Left ventricle myocardium superior (tissue), 1 donor: ENCODE data around the gene BACE2. TPM values are rescaled to one million over a fixed set of nuclear protein-coding genes. Genes with fewer than 3 reads are reported as not detected.
A peak's percentile ranks its signal among the peaks of the same experiment; 100 is the strongest.
"Not testable (repeated sequence)": the region's sequence is repeated elsewhere in the genome, so short reads cannot be mapped to it uniquely, and the experiment has no call there.

ENCODE experiments used
- ATAC-seq: fragments of 200-7000 bp; cut with Tn5 transposase; one replicate; pipeline ENCODE4 v1.9.1; 2020; ENCODE audit warnings: mild to moderate bottlenecking, moderate library complexity
- DNase-seq: peaks from one replicate; pipeline ENCODE4 v3.0.0-alpha.2; 2020
- intact Hi-C: fragments of 100-400 bp; cut with micrococcal nuclease; formaldehyde crosslinking; loops from one replicate; pipeline ENCODE4 v1.11.0; 2022
- total RNA-seq: library from RNA; stranded (reverse); fragmentation: NEBNext Ultra II Directional; extraction: Animal tissue kit (Norgen Biotek cat#: 25700); gene quantifications from one replicate; pipeline ENCODE4 v1.2.1, GENCODE V29; 2021
- donor health status: DM: no; HTN: yes; CAD: no; lungs with severe emphysema.

The BACE2 gene
- total RNA-seq, 1 donor from 2014 or later, result 12.7 TPM

DNA sequence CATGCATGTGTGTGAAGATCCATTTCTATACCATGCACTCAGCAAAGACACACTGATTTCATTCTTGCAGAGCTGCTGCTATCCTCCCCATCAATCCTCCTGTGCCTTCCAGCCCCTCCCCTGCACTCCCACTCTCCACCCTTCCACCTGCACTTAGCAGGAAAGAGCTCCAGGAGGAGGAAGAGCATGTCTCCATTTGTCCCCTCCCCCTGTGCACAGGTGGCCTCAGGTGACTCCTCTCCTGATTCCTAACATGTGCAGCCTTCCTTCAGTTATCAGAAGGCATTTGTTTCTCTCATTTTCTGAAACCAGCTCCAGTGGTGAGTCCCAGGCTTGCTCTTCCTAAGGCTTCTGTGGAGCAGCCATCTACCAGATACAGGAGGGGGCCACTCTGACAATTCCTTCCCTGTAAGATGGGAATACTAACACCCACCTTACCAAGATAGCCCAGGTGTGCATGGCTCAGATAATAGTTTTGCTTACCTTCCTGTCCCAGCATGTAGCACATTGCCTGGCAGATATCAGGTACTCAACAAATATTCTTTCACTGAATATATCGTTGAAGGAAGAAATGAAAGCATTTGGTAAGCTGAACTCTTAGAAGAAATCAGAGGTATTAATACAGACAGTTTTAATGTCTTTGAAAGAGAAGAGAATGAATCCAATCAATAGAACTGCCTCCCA lies 126.7 kb downstream of the BACE2 start:
- DNase-seq (no peak), ATAC-seq (no peak)
- intact Hi-C loops, result no loop called here

DNA sequence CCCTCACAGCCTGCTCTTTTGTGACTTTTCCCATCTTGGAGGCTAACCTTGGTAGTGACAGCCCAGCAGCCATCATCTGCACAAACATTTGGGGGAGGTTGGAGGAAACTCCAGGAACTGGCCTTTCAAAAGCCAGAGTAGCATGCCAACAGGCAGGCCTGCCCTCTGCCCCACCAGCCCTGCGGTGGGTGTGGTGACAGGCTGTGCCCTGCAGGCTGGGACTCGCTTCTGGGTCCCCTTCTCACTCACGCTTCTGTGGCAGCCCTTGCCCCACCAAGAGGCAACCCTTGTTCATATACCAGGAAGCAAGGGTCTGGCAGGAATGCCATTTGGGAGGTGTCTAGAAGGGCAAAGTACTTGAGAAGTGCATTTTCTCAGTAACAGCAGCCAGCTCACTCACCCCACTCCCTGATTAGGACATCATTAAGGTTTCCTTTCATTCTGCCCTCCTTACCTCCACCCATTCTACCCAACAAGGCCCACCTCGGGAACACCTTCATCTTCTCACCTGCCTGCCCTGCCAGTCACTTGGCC lies 127.8 kb downstream of the BACE2 start:
- intact Hi-C loops, result no loop called here
- ATAC-seq, result no peak
- no peak for DNase-seq

DNA sequence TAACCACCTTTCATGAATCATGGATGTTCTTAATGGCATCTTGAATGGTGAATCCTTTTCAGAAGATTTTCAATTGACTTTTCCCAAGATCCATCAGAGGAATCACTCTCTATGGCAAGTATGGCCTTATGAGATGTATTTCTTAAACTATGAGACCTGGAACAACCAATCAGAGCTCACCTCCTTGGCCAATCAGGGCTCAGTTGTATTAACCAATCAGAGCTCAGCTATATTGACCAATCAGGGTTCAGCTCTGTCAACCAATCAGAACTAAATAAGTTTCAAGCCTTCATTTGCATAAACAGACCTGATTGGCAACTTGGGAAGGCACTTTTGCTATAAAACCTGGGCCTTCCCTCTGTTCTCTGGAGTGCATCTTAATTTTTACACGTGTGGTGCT lies 135.0 kb downstream of the BACE2 start:
- intact Hi-C loops, result no loop called here
- no peak for DNase-seq
- no peak for ATAC-seq

DNA sequence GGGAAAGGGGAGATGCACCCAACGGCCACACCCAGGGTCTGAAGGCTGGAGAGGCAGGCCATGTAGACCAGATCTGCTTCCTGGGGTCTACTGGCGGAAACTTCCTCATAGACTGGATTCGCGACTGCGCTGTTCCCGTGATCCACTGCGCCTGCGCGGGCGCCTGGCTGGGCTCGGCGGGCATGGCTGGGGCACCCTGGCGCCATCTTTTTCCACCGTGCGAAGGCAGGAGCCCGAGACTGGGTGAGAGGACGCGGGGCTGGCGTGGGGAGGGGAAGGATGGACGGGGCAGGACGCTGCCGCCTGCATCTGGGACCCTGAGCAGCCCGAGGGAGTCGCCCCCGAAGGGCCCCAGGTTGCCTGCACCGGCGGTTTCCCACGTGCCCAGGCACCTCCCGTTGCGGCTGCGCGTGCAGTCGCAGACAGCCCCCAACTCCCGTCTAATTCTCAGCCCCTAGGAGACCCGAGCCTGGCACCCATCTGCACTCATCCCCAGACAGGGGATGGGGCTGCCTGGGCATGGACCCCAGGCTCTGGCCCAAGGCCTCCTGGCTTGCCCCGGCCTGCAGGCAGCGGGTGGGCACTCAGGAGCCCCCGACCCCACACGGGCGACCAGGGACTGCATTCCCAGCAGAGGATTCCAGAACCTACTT lies 136.2 kb downstream of the BACE2 start:
- intact Hi-C loops, result no loop called here
- ATAC-seq (no peak), DNase-seq (no peak)

DNA sequence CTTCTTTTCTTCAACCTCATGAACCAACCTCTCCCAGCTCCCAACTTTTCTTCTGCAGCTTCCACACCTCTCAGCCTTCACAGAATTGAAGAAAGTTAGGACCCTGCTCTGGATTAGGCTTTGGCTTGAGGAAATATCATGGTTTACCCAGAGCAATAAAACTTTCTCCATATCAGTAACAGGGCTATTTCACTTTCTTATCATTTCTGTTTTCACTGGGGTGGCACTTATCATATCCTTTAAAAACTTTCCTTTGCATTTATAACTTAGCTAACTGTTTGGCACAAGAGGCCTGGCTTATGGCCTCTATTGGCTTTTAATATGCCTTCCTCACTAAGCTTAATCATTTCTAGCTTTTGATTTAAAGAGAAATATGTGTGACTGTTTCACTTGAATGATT lies 139.3 kb downstream of the BACE2 start:
- intact Hi-C loops, result no loop called here
- ATAC-seq, result no peak
- DNase-seq, result no peak

DNA sequence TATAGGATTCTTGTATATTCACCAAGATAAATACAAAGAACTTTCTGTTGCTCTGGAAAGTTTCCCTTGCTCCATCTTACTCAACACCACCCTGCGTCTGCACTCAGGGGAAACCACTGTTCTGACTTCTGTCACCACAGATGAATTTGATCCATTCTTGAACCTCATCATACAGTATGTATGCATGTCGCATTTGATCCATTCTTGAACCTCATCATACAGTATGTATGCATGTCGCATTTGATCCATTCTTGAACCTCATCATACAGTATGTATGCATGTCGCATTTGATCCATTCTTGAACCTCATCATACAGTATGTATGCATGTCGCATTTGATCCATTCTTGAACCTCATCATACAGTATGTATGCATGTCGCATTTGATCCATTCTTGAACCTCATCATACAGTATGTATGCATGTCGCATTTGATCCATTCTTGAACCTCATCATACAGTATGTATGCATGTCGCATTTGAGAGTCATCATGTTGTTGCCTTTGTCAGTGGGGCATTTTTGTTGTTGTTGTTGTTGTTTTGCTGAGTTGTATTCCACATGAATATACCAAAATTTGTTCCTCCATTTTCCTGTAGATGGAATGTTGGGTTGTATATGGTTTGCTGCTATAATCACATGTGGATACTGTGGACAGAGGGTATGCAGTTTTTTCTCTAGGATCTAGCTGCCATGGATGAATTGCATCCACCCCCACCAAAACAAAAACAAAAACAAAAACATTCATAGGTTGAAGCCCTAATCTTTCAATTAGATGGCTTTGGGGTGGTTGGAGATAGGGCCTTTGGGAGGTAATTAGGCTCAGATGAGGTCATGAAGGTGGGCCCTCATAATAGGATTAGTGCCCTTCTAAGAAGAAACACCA lies 145.6 kb downstream of the BACE2 start:
- intact Hi-C loops, ATAC-seq, DNase-seq: not testable (repeated sequence)

DNA sequence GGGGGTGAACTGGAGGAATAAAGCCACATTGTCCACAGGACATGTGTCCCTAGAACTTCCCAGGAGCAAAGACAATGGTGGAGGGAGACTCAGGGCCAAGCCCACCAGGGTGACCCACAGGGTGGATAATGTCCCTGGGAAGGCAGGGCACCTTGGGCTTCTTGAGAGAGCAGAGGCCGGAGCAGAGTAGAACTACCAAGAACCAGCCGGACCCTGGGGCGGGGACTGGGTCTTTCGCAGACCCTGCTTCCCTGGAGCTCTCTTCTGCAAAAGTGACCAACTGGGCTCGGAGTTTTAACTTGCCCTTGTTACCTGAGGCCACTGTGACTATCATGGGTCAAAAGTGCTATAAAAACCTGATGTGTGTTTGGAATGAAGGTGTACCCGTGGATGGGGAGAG lies 147.8 kb downstream of the BACE2 start:
- intact Hi-C loops, result no loop called here
- ATAC-seq (no peak), DNase-seq (no peak)

DNA sequence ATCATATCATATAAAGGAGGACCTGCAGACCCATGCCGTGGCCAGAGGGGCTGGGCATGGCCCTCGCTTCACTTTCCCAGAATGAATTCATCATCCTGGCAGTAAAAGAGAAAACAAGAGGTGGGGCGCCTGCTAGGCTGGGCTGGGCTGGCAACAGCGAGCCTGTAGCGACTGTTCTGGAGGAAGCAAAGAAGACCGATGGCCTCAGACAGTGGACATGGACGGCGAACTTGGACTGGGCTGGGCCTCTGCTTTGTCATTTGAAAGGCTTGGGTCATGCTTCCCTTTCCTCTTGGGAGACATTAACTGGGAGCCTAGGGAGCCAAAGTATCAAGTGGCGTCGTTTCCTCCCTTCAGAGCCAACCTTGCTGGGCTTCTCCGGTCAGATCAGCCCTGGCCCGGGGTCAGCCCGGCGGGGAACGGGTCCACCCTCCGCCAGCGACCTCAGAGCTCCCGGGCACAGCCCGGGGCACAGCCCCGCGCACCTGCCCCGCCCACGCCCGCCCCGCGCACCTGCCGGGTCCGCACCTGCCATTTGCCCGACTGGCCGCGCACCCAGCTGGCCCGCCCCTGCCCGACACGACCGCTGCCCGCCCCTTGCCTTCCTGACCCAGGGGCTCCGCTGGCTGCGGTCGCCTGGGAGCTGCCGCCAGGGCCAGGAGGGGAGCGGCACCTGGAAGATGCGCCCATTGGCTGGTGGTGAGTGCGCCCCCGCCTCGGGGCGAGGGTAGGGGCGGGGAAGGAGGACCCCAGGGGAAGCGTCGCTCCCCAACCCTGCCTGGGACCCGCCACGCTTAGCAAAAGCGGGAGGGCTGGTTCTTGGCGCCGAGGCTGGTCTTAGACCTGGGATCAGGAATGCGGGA lies 148.5 kb downstream of the BACE2 start, which contains the start of gene FAM3B:
FAM3B (plus strand) TSS at position 602 of the 863 bp plus-strand sequence; CDS start at position 681, 79 bp downstream.
- ATAC-seq (peak; percentile 25), DNase-seq (no peak)
- intact Hi-C loops, result no loop called here

DNA sequence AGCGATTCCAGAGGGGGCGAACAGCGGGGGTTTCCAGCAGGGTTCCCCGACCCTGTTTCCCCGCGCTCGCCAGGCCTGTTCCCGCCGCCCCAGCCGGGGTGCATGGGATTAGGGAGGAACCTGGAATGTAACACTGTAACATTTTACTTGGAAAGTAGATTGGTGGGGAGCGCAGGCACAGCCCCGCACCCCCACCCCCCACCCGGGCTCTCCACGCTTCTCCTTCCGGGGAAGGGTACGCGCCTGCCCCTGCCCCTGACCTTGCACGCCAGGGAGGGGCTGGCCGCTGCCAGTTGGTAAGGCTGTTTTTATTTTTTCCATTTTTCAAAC lies 149.1 kb downstream of the BACE2 start:
- no peak for DNase-seq
- intact Hi-C loops, result no loop called here
- no peak for ATAC-seq

DNA sequence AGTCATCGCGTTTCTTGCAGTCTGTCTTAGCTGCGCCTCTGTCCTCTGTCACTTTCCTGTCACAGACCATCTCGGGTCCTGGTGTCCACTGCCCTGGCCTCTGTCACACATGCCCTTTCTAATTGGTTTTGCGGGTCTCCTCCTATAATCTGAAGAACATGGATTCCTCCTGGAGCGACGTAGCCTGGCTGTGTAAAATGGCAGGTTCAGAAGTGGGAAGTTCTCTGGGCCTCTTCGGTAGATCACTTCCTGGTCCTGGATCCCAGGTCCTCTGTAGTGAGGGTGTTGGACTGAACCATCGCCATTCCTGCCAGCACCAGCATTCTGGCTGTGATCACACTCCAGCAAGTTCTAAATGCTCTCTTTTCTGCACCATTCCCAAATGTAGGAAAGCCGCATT lies 149.5 kb downstream of the BACE2 start:
- DNase-seq, result no peak
- ATAC-seq, result no peak
- intact Hi-C loops, result no loop called here

DNA sequence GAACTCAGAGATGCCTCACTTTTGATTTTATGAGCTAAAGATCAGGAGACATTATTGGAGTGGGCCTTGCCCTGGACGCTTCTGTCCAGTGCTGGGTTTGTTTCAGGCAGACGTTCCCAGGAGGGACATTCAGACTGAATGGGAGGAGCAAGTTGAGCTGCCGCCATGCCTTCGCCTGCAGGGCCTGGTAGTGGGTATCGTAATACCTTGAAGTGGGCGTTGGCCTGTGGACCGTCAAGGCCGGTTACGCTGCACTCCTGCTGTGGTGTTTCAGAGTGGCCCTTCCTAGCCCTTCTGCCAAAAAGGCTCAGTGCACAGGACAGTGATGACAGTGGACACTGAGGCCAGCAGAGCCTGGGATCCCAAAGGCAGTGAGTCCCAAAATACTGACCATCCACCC lies 150.3 kb downstream of the BACE2 start:
- no peak for ATAC-seq
- DNase-seq, result no peak
- intact Hi-C loops, result no loop called here

DNA sequence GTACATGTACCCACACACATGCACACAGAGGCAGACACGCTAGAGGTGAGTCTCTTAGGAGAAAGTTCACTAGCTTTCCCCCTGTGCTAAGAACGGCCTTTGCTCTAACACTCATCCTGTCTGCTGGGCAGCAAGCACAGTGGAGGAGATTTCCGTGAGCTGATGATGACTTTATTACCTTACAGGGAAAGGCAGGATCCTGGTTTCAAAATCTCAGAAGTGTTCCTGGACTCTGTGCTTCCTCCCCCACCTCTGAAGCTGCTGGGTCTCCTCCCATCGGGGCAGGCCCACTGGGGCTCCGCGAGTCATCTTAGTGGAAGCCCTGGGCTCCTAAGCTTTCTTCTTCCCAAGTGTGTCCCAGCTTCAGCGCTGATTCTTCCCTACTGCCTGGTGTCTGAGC lies 151.3 kb downstream of the BACE2 start:
- ATAC-seq, result no peak
- no peak for DNase-seq
- intact Hi-C loops, result no loop called here

DNA sequence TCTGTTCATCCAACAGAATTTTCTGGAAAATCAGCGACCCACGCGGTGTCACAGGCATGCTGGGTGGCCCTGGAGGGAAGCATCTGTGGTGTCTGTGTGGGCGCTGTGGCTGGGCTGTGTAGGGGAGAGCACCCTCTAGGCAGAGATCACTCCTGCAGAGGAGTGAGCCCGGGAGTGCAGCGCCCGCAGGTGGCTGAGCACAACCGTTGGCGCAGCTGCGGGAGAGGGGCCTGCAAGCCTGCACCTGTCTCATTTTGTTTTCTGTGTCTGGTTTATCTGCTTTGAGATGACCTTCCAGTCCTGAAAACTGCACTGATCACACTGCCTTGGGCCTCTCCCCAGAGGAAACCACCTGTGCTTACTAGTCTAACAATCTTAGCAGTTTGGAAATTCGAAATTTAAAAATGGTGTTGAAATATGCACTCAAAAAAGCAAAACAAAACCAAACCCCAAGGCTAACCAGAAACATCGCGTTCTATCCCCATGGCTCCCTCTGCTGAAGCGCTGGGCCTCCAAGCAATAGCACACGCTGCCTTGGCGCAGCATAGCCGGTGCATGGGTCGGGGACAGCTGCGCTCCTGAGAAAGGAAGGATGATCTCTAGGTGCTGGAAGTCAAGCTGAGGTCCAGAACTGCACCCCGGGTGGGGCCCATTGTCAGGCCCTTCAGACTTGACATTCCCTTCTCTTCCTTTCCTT lies 153.4 kb downstream of the BACE2 start:
- DNase-seq, result no peak
- no peak for ATAC-seq
- intact Hi-C loops, result loop anchor here (5.0 kb wide), 1 partner anchor 251 kb away; no protein-coding TSS in a partner anchor

DNA sequence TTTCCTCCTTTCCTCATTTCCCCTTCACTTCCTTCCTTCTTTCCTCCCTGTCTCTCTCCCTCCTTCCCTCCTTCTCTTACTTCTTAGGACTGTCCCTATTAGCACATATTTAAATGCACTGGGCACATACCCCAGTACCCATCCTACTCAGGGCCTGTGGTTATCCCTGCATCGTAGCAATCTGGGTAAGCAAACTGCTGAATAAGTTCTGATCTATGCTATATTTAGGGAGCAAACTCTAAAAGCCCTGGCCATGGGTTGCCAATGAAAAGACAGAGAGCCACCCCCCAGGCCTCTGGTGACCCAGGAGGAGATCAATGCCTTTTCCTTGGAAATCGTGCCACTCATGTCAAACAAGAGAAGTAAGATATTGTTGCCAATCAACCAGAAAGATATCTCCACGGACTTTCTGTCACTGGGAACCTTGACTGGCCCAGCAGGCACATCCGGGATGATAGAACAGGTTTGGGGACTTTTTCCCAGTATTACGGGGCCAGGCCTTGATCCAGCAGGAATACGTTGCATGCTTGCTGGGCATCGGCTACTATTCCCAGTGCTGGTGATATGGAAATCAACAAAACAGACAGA lies 154.0 kb downstream of the BACE2 start:
- no peak for ATAC-seq
- intact Hi-C loops, result loop anchor here (5.0 kb wide), 1 partner anchor 250 kb away; no protein-coding TSS in a partner anchor
- DNase-seq, result no peak

DNA sequence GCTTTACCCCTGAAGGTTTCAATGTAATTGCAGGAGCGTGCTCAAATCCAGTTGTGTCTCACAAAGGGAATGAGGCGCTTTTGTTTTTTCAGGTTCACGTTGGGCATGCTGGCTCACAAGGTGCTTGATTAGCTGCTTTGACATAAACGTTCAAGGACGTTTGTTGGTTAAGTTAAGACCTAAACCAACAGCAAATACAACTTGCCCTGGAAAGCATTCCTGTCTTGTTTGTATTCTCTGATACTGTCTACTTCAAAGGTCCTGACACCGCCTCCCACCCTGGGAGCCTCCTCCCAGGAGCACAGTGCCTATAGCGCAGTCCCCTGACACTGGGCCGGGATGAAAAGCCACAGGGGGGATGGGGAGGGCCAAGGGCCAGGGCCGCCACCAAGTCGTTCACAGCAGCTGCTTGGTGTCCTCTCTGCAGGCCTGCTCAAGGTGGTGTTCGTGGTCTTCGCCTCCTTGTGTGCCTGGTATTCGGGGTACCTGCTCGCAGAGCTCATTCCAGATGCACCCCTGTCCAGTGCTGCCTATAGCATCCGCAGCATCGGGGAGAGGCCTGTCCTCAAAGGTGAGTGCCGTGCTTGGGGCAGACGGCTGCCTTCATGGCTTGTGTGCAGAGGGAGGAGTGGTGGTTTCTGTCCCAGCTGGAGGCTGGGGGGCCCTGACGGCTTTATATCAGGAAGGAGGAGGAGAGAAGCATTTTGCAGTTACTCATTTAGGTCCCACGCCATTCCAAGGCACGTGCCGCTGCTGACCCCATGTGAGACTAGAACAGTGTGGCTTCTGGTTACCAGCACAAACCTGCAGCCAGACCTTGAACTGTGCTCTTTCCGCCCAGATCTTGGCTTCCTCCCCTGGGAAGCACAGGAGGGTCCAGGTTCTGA lies 154.8 kb downstream of the BACE2 start:
- no peak for DNase-seq
- intact Hi-C loops, result loop anchor here (5.0 kb wide), 1 partner anchor 250 kb away; no protein-coding TSS in a partner anchor
- ATAC-seq, result no peak

DNA sequence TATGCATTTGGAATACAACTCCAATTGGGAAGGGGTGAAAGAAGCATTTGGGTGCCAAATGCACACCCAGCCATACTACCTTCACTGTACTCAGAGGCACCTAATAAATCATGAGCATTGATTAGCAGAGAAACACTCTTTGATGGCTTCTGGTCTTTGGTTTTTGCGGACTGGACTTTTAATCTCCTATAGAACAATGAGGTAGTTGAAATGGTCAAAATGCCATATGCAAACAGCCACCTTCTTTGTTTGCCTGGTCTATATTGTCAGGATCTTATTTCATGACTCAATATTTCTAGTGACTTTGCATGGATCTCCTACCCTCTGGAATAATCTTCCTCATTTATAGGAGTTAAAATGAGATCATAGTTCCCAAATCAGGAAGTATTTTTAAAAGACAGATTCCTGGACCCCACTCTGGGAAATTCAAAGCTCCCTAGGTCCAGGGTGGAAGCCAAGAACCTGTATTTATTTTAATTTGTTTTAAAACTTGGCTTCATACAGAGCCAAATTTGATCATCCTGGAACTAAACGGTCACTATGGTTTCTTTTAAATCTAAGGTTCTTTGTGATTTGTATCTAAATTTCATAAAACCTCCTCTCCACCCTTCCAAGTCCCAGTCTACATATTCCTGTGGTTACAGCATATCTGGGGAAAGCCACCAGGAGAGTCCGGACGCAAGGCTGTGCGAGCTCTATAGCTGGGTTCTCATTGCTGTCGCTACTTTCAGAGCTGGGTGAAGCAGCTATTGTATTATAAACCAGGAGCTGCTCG lies 157.4 kb downstream of the BACE2 start:
- intact Hi-C loops, result no loop called here
- no peak for DNase-seq
- no peak for ATAC-seq
